ENCODE data around the gene RASA3.
"Not testable (repeated sequence)": the region's sequence is repeated elsewhere in the genome, so short reads cannot be mapped to it uniquely, and the experiment has no call there.

Gene RASA3

DNA sequence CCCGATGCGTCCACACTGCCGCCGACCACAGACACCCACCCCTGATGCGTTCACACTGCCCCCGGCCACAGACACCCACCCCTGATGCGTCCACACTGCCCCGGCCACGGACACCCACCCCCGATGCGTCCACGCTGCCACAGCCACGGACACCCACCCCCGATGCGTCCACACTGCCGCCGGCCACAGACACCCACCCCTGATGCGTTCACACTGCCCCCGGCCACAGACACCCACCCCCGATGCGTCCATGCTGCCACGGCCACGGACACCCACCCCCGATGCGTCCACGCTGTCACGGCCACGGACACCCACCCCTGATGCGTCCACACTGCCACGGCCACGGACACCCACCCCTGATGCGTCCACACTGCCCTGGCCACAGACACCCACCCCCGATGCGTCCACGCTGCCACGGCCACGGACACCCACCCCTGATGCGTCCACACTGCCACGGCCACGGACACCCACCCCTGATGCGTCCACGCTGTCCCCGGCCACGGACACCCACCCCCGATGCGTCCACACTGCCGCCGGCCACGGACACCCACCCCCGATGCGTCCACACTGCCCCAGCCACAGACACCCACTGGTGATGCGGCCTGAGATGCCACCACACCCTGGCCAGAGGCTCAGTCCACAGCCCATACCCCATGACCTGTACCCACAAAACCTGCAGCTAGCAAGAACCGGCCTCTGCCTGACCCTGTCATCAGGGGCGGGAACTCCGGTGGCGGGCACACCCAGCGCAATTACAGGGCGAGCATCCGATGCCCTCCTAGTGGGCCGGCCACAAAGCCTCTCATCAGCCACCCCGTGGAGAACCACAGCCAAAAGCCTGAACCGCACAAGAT is 28.4 kb downstream of the RASA3 start:
- TF ChIP-seq CTCF (IDR thresholded peaks at IDR 0.05; ENCODE audit: low read depth, low read length): no peak
- no peak overlapping the region for H3K4me3 ChIP-seq (ENCODE audit: low read depth, low read length)

DNA sequence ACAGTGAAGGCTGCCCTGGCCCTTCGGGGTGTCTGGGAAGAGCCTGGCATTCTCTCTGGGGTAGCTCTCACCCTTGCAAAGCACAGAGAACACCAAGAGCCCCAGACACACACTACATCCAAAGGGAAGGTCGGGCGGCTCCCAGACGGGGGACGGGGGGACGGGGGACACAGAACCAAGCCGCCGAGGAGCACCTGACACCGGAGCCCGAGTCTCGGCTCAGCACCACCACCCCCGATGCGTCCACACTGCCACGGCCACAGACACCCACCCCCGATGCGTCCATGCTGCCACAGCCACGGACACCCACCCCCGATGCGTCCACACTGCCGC is 29.2 kb downstream of the RASA3 start:
- H3K4me3 ChIP-seq (ENCODE audit: low read depth, low read length): not testable (repeated sequence)

GRCh38 chr13:114102521-114103288 is 29.7 kb downstream of the RASA3 start:
- TF ChIP-seq CTCF (IDR thresholded peaks at IDR 0.05; ENCODE audit: low read depth, low read length): no peak
- no peak overlapping the region for H3K4me3 ChIP-seq (ENCODE audit: low read depth, low read length)

GRCh38 chr13:114102131-114102520 is 30.3 kb downstream of the RASA3 start:
- TF ChIP-seq CTCF (IDR thresholded peaks at IDR 0.05; ENCODE audit: low read depth, low read length): no peak
- no peak overlapping the region for H3K4me3 ChIP-seq (ENCODE audit: low read depth, low read length)

- no peak overlapping the region for H3K4me3 ChIP-seq (ENCODE audit: low read depth, low read length)
- no peak for TF ChIP-seq CTCF (IDR thresholded peaks at IDR 0.05; ENCODE audit: low read depth, low read length)
Observed at GRCh38 chr13:114101358-114102130, 30.9 kb downstream of the RASA3 start.

GRCh38 chr13:114100446-114101357 is 31.7 kb downstream of the RASA3 start:
- TF ChIP-seq CTCF (IDR thresholded peaks at IDR 0.05; ENCODE audit: low read depth, low read length): no peak
- no peak overlapping the region for H3K4me3 ChIP-seq (ENCODE audit: low read depth, low read length)

DNA sequence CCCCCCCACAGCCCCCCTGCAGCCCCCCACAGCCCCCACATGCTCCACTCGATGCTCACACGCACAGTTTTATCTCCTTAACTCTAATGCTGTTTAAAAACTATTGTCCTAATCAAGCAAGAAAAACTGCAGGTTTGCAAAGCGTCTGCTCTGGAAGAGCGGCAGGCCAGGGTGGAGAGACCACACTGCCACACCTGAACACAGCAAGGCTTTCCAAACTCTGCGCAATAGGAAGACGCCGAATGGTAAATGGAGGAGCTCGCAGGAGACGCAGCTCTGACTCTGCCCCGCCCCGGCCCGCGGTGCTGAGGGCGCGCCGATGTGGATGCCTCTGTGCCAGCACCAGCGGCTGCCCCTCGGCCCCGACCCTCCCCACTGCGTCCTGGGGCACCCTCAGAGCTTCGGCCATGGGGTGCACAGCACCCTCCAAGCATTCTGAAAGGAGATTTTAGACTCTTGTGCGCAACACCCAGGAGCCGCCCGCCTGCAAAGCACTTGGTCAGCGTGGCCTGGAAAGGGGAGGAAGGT is 32.4 kb downstream of the RASA3 start:
- no peak for TF ChIP-seq CTCF (IDR thresholded peaks at IDR 0.05; ENCODE audit: low read depth, low read length)

More for the DNA sequence above, 32.4 kb downstream of the RASA3 start:
- H3K4me3 ChIP-seq (ENCODE audit: low read depth, low read length): no peak overlapping the region
